Large intestine (tissue), 3 donors: ENCODE results near the gene ABCG2. TPM values are rescaled to one million over a fixed set of nuclear protein-coding genes. Genes with fewer than 3 reads are reported as not detected.
"Not testable (repeated sequence)": the region's sequence is repeated elsewhere in the genome, so short reads cannot be mapped to it uniquely, and the experiment has no call there.

Experiments used
- DNase-seq, 2 donors: peaks; one replicate each; pipeline versions ENCODE4 v3.0.0 to v3.0.0-alpha.2; 2013
- H3K27ac ChIP-seq: one replicate; pipeline ENCODE4 v1.5.1; 2013; ENCODE audit warnings: low read length
- H3K27me3 ChIP-seq: 2 replicates; pipeline ENCODE4 v1.6.1; 2013; ENCODE audit warnings: low read length; ENCODE audit not compliant: control insufficient read depth, insufficient read depth
- H3K36me3 ChIP-seq: 2 replicates; pipeline ENCODE4 v1.6.1; 2013; ENCODE audit warnings: low read length; ENCODE audit not compliant: control insufficient read depth, insufficient read depth
- H3K4me1 ChIP-seq: one replicate; pipeline ENCODE4 v1.6.1; 2013; ENCODE audit warnings: low read length; ENCODE audit not compliant: control insufficient read depth, insufficient read depth
- H3K4me3 ChIP-seq: one replicate; pipeline ENCODE4 v1.5.1; 2013; ENCODE audit warnings: low read length
- H3K9me3 ChIP-seq: one replicate; pipeline ENCODE4 v1.6.1; 2013; ENCODE audit warnings: mild to moderate bottlenecking, low read depth, low read length, moderate library complexity; ENCODE audit not compliant: control insufficient read depth
- WGBS: methylation state at CpG from one replicate; pipeline ENCODE4 v1.1.5; 2013; ENCODE audit warnings: low lambda C conversion rate; ENCODE audit not compliant: insufficient coverage; 5-methylcytosine and 5-hydroxymethylcytosine counted together
- polyA plus RNA-seq: library from polyadenylated mRNA; unstranded; fragments of 120-200 nt; gene quantifications from one replicate; pipeline ENCODE4 v1.2.1, GENCODE V29; 2013

The ABCG2 gene
- polyA plus RNA-seq, 1 donor = 5.7 TPM

DNA sequence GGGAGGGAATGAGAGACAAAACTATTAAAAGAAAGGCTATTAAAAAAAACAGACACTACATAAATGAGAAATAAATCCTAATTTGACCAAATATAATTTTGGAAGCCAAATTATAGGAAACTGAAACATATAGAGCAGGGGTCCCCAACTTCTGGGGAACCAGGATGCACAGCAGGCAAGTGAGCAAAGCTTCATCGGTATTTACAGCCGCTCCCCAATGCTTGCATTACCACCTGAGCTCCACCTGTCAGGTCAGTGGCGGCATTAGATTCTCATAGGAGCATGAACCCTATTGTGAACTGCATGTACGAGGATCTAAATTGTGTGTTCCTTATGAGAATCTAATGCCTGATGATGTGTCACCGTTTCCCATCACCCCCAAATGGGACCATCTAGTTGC lies 28.4 kb downstream of the ABCG2 start:
- peaks cover 3% of the 10 kb centered on the region for H3K4me1 ChIP-seq
- no peak for DNase-seq
- H3K27ac ChIP-seq = no peak overlapping the region
- no peaks in the 10 kb centered on the region for H3K9me3 ChIP-seq
- H3K27me3 ChIP-seq = no peaks in the 10 kb centered on the region
- WGBS = no CpG with 5 or more reads among the region's 5 CpGs
- H3K36me3 ChIP-seq = no peaks in the 10 kb centered on the region
- H3K4me3 ChIP-seq = no peak overlapping the region

DNA sequence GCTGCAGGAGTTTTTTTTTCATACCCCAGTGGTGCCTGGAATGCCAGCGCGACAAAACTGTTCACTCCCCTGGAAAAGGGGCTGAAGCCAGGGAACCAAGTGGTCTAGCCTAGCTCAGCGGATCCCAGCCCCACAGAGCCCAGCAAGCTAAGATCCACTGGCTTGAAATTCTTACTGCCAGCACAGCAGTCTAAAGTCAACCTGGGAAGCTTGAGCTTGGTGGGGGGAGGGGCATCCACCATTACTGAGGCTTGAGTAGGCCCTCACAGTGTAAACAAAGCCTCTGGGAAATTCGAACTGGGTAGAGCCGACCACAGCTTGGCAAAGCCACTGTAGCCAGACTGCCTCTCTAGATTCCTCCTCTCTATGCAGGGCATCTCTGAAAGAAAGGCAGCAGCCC lies 36.2 kb downstream of the ABCG2 start:
- not testable (repeated sequence) for H3K27me3 ChIP-seq, H3K4me3 ChIP-seq, H3K4me1 ChIP-seq, H3K27ac ChIP-seq, H3K36me3 ChIP-seq, DNase-seq
- WGBS = no CpG with 5 or more reads among the region's 5 CpGs
- H3K9me3 ChIP-seq = peaks cover 12% of the 10 kb centered on the region

DNA sequence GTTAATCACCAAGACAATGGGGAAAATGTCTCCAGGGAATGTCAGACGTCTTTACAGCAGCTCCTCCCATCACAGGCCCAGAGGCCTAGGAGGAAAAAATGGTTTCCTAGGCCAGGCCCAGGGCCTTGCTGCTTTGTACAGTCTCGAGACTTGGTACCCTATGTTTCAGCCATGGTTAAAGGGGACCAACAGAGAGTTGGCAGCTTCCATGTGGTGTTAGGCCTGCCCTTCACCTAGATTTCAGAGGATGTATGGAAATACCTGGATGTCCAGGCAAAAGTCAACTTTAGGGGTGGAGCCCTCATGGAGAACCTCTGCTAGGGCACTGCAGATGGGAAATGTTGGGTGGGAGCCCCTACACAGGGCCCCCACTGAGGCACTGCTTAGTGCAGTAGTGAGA lies 38.5 kb downstream of the ABCG2 start:
- Histone ChIP-seq H3K4me3 (no peak overlapping the region), H3K4me1 (peaks cover 8% of the 10 kb centered on the region), H3K27ac (no peak overlapping the region), H3K27me3 (no peaks in the 10 kb centered on the region), H3K9me3 (peaks cover 12% of the 10 kb centered on the region), H3K36me3 (peaks cover 5% of the 10 kb centered on the region)
- no peak for DNase-seq
- WGBS = no CpG with 5 or more reads among the region's 2 CpGs

DNA sequence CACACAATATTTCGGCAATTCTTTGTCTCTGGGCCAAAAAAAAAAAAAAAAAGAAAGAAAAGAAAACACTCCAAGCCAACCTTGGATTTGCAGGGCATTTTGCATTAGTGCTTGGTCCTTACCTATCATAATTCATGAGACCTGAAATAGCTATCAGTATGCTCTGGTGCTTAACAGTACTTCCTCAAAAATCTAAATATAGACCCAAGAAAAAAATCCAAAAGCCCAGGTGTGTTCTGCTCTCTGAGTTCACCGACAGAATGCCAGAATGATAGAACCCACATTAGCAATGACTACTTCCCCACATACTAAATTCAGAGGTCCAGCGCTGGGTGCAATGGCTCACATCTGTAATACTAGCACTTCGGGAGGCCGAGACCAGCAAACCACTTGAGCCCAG lies 42.9 kb downstream of the ABCG2 start:
- no CpG with 5 or more reads among the region's 5 CpGs for WGBS
- H3K9me3 ChIP-seq = peaks cover 9% of the 10 kb centered on the region
- no peaks in the 10 kb centered on the region for H3K27me3 ChIP-seq
- H3K4me3 ChIP-seq = no peak overlapping the region
- H3K27ac ChIP-seq = no peak overlapping the region
- no peaks in the 10 kb centered on the region for H3K4me1 ChIP-seq
- DNase-seq = no peak
- H3K36me3 ChIP-seq = peaks cover 3% of the 10 kb centered on the region

DNA sequence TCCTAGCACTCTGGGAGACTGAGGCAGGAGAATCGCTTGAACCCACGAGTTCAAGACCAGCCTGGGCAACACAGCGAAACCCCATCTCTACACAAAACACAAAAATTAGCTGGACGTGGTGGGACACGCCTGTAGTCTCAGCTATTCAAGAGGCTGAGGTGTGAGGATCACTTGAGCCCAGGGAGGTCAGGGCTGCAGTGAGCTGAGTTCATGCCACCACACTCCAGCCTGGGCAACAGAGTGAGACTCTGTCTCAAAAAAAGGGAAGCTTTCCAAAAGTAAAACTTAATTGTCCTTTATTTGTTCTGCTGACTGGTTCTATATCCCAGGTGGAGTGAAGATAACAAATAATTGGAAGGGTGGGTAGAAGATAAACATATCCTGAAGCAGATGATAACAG lies 45.6 kb downstream of the ABCG2 start:
- Histone ChIP-seq H3K9me3 (no peaks in the 10 kb centered on the region), H3K27ac (no peak overlapping the region), H3K4me1 (peaks cover 15% of the 10 kb centered on the region), H3K36me3 (no peaks in the 10 kb centered on the region), H3K27me3 (no peaks in the 10 kb centered on the region), H3K4me3 (no peak overlapping the region)
- no CpG with 5 or more reads among the region's 5 CpGs for WGBS
- DNase-seq = no peak

DNA sequence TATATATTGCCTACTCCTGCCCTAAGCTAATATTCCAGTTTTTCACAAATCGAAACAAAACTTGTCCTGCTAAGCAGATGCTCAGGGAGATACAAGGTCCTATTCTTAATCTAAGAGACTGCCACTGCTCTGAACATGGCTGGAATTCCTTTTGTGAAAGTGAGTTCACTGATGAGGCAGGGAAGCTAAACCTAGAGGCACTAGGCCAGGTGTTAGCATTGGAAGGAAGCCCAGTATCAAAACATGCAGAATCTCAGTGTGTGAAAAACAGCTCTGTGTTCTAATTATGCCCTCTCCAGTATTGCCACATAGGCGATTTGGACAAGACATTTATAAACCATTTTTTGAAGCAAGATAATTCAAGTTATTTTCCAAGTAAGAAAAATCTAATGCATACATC lies 47.6 kb downstream of the ABCG2 start:
- 67% methylated on average over 1 of the region's 2 CpGs for WGBS
- Histone ChIP-seq H3K27ac (no peak overlapping the region), H3K4me1 (peaks cover 30% of the 10 kb centered on the region)

DNA sequence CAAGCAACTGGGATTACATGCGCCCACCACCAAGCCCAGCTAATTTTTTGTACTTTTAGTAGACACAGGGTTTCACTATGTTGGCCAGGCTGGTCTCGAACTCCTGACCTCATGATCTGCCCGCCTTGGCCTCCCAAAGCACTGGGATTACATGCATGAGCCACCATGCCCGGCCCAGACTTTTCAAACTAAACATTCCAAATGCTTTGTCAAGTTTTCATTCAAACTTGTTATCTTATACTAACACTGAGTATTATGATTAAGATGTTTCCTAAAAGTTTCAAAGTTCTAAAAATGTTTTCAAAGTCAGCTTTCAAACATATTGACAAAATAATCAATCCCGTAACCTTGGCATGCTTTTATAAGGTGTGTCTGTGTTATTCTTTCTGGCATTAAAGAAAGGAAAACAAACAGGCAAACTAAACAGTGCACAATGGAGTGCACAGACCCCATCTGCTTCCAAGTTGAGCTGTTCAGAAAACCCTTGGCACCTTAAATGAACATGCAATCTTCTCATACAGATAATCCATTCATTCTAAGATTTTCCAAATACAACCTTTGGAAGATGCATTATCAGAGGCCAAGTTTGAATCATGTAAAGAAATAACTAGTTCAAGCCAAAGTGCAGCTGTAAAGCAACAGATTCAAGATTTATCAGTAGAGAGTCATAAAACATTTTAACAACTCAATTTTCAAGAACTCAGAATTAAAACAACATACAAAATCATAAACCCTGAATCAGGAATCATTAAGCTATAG lies 49.1 kb downstream of the ABCG2 start:
- Histone ChIP-seq H3K27me3 (no peaks in the 10 kb centered on the region), H3K9me3 (no peaks in the 10 kb centered on the region), H3K4me1 (peaks cover 30% of the 10 kb centered on the region), H3K36me3 (no peaks in the 10 kb centered on the region), H3K4me3 (no peak overlapping the region), H3K27ac (peak overlapping the region; percentile 68)
- DNase-seq = peak; percentile 37 to 84
- WGBS = no CpG with 5 or more reads among the region's 5 CpGs

More for the DNA sequence above, 47.6 kb downstream of the ABCG2 start:
- H3K36me3 ChIP-seq = no peaks in the 10 kb centered on the region
- H3K9me3 ChIP-seq = no peaks in the 10 kb centered on the region
- no peaks in the 10 kb centered on the region for H3K27me3 ChIP-seq
- no peak overlapping the region for H3K4me3 ChIP-seq
- DNase-seq = no peak

DNA sequence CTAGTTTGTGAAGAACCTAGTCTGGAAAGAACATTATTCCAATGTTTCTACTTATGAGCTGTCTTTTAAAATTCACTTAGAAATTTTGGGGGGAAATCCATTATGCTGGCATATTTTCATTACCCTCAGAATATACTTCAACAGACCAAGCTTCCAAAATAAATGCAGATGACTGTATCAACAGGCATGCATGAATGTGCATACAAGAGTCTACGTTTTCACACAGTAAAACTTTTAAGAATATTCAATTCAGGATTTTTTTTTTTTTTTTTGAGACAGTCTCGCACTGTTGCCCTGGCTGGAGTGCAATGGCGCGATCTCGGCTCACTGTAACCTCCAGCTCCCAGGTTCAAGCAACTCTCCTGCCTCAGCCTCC lies 49.7 kb downstream of the ABCG2 start:
- H3K4me3 ChIP-seq = no peak overlapping the region
- H3K27ac ChIP-seq = peak overlapping the region; percentile 68
- no peak for DNase-seq
- no peaks in the 10 kb centered on the region for H3K9me3 ChIP-seq
- WGBS = no CpG with 5 or more reads among the region's 5 CpGs
- peaks cover 30% of the 10 kb centered on the region for H3K4me1 ChIP-seq
- H3K36me3 ChIP-seq = no peaks in the 10 kb centered on the region
- H3K27me3 ChIP-seq = no peaks in the 10 kb centered on the region

DNA sequence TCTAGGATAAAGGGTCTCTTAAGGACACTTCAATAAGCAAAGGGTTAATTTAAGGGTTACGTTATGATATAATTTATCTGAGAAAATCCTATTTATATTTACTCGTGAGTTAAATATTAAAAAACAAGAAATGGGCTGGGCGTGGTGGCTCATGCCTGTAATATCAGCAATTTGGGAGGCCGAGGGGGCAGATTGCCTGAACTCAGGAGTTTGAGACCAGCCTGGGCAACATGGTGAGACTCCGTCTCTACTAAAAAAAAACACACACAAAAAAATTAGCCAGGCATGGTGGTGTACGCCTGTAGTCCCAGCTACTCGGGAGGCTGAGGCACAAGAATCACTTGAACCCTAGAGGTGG lies 50.4 kb downstream of the ABCG2 start:
- H3K4me1 ChIP-seq = peaks cover 30% of the 10 kb centered on the region
- not testable (repeated sequence) for H3K27me3 ChIP-seq, H3K36me3 ChIP-seq, H3K9me3 ChIP-seq, H3K4me3 ChIP-seq, DNase-seq
- WGBS = no CpG with 5 or more reads among the region's 7 CpGs
- H3K27ac ChIP-seq = peak overlapping the region; percentile 68

DNA sequence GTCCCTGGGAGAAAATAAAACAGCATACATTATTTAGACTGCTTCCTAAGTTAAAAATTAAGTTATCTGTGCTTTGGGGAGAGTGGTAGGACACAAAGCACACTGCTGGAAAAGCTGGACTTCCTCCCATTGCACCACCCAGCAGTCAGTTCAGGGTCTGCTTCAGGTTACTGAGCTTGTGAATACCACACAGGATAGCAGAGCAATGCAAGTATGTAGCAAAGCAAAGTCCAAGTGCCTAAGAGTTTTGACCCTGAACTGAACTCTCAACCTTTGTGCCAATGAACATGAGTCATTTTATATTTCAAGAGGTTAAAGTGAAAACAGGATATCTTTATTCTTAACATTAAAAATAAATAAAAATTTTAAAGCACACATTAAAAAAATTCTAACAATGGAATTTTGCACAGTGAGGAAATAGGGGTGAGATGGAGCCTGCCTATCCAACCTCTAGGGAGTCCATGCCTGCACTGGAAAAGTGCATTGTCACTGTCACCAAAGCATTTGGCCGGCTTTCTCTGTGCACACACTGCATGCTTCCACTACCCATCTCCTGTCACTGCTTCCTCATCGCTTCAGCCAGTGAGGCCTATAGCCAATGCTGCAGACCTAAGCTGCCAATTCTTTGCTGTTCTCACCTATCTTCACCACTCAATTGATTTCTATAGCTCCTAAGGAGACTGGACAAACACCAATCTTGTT lies 50.9 kb downstream of the ABCG2 start:
- no peaks in the 10 kb centered on the region for H3K36me3 ChIP-seq
- no peaks in the 10 kb centered on the region for H3K9me3 ChIP-seq
- DNase-seq = peak; percentile 84 to 88
- 14% methylated on average over 1 of the region's 2 CpGs for WGBS
- peaks cover 30% of the 10 kb centered on the region for H3K4me1 ChIP-seq
- no peak overlapping the region for H3K4me3 ChIP-seq
- peak overlapping the region; percentile 68 for H3K27ac ChIP-seq
- no peaks in the 10 kb centered on the region for H3K27me3 ChIP-seq

DNA sequence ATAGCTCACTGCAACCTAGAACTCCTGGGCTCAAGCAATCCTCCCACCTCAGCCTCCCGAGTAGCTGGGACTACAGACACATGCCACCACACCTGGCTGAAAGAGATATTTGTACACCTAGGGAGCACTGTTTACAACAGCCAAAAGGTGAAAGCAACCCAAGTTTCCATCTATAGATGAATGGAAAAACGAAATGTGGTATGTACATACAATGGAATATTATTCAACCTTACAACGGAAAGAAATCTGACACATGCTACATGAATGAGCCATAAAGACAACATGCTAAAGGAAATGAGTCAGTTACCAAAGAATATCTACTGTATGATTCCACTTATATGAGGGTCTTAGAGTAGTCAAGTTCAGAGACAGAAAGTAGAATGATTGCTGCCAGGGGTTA lies 52.2 kb downstream of the ABCG2 start:
- peaks cover 30% of the 10 kb centered on the region for H3K4me1 ChIP-seq
- no peaks in the 10 kb centered on the region for H3K9me3 ChIP-seq
- WGBS = 100% methylated on average over 1 of the region's 3 CpGs
- H3K36me3 ChIP-seq = no peaks in the 10 kb centered on the region
- H3K27me3 ChIP-seq = no peaks in the 10 kb centered on the region
- DNase-seq = no peak
- H3K4me3 ChIP-seq = no peak overlapping the region
- no peak overlapping the region for H3K27ac ChIP-seq
